Measurements from ENCODE around the gene FSIP1.

DNA sequence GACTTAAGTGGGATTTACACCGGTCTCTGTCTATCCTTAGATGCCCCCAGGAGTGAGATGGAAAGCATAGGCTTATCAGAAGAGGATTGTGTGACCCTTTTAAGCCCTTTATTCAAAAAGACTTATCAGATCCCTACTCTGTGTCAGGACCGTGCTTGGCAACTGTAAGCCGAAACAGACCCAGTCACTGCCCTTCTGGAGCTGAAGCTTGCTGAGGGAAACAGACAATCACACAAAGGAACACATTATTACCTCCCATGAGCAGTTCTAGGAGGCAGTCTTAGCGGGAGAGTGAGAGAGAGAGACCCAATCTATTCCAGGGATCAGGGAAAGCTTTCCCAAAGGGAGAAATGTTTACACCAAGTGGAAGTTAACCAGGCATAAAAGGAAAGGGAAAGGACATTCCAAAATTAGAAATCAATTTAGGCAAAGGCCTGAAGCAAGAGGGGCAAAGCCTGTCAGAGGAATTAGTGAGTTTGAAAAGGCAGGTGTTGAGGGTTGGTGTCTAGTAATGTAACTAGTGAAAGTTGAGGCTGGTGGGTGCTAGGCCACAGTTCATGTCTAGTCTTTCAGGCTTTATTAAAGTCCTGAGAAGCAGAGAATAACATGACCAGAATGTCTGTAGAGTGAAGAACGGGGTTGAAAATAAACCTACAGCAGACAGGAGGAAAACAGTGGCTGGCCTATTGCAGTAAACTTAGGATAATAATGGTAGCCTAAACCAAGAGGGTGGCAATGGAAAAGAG lies 115.1 kb downstream of the FSIP1 start:
- TF ChIP-seq, protein P1, sequence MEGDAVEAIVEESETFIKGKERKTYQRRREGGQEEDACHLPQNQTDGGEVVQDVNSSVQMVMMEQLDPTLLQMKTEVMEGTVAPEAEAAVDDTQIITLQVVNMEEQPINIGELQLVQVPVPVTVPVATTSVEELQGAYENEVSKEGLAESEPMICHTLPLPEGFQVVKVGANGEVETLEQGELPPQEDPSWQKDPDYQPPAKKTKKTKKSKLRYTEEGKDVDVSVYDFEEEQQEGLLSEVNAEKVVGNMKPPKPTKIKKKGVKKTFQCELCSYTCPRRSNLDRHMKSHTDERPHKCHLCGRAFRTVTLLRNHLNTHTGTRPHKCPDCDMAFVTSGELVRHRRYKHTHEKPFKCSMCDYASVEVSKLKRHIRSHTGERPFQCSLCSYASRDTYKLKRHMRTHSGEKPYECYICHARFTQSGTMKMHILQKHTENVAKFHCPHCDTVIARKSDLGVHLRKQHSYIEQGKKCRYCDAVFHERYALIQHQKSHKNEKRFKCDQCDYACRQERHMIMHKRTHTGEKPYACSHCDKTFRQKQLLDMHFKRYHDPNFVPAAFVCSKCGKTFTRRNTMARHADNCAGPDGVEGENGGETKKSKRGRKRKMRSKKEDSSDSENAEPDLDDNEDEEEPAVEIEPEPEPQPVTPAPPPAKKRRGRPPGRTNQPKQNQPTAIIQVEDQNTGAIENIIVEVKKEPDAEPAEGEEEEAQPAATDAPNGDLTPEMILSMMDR (IDR thresholded peaks at IDR 0.05), result no peak
- TF ChIP-seq POLR2AphosphoS5 (IDR thresholded peaks at IDR 0.05) (no peak), POLR2A (IDR thresholded peaks at IDR 0.05; ENCODE audit: low read depth) (no peak), EP300 (IDR thresholded peaks at IDR 0.05) (no peak)
